Measurements from ENCODE around the gene ASB2.
A peak's percentile ranks its signal among the peaks of the same experiment; 100 is the strongest.

The ASB2 gene

GRCh38 chr14:93999573-93999972 is 23.2 kb upstream of the ASB2 start:
- DNase-seq = no peak

DNA sequence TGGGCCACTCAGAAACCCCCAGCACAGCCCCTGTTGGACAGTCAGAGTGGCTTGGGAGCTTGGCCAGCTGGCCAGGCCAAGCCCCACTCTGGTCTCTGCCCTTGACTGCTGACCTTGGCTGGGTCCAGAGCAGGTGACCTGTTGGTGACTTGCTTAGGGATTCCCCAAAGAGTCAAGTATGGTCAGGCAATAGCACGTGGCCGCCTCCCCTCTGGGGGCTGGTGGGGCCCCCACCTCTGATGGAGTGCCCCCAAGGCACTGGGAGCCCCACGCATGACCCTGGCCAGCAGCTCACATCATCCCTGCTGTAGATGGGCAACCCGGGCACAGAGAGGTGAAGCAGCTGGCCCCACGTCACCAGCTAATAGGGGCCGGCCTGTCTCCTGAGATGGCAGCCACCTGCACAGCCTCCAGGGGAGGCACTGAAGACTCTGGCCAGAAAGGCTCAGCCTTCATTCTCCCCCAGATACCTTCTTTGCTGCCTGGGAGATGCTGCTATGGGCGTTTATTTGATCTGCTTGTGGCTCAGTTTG is 22.6 kb upstream of the ASB2 start:
- DNase-seq = no peak

DNA sequence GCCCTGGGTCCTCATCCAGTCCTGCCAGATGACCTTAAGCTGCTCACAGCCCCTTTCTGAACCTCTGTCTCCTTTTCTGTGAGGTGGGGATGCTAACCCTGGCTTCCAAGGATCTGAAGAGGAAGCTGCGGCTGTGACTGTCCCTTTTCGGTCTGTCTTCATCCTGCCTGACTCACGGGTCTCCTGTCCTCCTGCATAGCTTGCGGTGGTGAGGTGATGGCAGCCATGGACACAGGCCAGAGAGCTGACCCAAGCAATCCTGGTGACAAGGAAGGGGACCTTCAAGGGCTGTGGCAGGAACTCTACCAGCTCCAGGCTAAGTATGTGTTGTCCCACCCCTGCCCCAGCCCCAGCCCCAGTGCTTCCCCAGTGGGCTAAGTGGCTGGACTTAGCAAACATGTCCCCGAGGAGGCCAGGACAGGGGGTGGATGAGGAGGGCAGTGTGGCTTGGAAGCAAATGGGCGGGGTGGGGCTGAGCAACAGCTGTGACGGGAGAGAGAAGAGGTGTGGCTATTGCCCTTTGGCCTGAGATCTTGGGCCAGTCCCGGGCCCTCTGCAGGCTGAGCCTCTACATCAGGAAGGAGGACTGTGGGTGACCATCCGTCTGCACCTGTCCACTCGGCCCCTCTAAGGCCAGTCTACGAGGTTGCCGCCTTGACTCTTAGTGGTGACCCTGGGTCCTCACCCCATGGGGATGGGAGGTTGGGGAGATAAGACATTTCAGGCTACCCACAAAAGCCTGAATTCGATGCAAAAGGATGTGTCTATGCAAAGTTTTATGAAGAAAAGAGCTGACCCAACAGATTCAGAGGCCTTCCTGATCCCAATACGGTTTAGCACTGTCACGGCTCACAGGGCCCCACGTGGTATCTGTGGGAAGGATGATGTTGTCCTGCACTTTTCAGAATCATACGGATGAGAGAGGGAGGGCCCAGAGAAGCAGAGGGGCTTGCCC is 21.8 kb upstream of the ASB2 start:
- no peak for DNase-seq

DNA sequence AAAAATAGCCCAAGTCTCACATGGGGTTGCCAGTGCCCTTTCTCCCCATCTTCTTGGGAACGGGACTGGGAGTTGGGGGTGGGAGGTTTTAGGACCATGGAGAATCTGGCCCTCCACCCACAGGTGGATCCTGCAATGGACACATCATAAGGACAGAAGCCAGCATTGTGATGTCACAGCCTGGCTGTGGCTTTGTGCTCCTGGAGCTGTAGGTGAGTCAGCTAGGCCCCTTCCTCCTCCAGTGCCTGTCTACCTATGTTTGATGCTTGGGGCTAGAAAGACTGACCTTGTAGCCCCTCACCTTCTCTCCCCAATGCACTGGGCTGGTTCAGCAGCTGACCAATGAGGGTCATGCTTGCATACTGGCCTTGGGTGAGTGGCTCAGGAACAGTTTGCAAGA is 20.7 kb upstream of the ASB2 start, which contains the start of gene CCDC197:
TSS of gene CCDC197 (plus strand) at position 220 of the 400 bp plus-strand sequence. CDS start 831 bp downstream, outside the sequence.
- peak; percentile 39 for DNase-seq

DNA sequence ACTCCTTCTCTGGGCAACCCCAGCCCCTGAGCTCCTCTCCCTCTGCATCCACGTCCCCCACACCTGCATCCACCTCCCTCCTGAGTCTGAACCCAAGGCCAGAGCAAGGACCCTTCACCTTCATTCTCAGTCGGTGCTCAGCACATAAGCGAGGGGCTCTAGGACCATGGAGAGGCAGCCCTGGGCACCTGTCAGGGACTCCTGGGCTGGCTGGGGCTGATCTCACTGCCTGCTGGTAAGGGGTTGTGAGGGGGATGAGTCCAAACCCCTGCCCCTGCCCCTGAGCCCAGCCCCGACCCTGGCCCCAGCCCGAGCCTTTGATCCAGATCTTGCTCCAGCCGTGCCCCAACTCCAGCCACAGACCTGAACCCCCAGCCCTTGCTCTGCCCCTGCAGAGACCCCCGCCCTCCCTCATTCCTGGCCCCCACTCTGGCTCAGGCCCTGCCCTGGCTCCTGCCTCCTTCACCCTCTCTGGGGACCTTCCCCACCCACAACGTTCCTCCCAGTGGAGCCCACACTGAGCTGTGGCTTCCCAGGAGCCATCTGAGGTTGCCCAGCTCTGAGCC is 19.8 kb upstream of the ASB2 start:
- DNase-seq = no peak

GRCh38 chr14:93994919-93995682 is 18.7 kb upstream of the ASB2 start:
- DNase-seq = peak; percentile 88

- no peak for DNase-seq
These were observed 17.0 kb upstream of the ASB2 start for GRCh38 chr14:93993382-93993781.

DNA sequence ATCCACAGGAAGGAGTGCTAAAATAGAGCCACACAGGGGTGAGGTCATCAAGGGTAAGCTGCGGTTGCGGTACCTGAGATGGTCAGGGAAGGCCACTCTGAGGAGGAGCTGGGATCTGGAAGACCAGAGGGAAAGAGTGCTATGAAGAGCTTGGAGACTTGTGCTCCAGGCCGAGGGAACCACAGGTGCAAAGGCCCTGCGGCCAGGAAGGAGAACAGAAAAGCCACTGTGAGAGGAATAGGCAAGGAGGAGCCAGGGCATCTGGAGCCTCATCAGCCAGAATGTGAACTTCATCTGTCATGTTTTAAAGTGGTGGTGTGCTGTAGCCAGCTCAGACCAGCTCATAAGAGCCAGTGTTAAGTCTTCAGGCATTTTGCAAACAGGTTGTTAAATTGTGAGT is 15.3 kb upstream of the ASB2 start:
- DNase-seq = no peak

- DNase-seq = peak; percentile 37
These were observed 14.8 kb upstream of the ASB2 start for GRCh38 chr14:93991212-93991611.

- no peak for DNase-seq
These were observed 13.6 kb upstream of the ASB2 start for GRCh38 chr14:93989939-93990338.

DNA sequence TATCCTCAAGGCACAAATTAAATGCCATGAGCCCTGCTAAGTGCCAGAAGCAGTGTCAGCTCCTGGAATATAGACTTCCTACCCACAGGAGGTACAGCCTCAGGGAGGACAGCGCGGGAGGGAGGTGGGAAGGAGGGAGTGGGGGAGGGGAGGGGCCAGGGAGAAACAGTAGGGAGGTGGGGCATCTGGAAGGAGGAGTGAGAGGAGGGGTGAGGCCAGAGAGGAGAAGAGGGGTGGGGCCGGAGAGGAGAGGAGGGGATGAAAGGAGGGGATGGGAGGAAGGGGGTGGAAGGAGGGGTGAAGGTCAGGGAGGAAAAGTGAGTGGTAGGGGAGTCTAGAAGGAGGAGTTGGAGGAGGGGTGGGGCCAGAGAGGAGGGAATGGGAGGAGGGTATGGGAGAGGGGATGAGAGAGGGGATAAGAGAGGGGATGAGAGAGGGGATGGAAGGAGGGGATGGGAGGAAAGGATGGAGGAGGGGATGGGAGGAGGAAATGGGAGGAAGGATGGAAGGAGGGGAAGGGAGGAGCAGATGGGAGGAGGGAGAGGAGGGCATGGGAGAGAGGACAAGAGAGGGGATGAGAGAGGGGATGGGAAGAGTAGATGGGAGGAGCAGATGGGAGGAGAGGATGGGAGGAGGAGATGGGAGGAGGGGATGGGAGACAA is 11.6 kb upstream of the ASB2 start:
- no peak for DNase-seq

DNA sequence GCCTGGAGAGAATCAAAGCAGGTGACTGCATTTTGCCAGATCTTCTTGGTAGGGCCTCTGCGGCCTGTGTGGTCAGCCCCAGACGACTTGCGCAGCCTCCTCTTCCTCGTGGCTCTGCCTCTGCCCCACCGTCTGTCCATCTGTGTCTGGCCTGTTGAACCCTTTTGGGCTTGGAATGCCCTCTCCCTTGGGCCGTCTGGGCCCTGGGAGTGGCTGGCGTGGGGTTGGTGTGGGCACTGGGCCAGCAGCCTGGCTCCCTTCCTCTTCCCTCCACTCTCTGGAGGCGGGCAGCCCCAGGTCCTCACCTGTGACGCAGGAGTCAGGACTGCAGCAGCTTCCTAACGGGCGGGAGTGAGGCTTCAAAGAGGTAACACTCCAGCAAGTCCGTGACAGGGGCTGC is 11.0 kb upstream of the ASB2 start:
- DNase-seq = no peak

- no peak for DNase-seq
These were observed 10.6 kb upstream of the ASB2 start for GRCh38 chr14:93986955-93987354.

DNA sequence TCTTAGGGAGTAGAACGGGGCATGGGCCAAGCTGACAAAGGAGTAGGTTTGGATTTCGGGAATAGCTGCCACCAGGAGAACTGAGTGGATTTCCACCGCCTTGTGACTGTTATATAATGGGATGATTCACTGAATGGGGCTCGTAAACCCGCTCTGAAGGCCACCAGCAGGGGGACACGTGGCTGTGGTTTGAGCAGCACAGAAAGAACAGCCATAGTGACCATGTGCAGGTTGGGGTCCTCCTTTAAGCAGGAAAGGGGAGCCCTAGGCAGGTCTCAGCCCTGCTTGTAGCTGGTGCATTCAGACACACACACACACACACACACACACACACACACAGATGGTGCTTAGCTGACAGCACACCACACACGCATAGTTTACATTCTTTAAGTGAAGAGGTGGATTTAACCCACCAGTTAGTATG is 8.6 kb upstream of the ASB2 start:
- no peak for DNase-seq

- DNase-seq = no peak
These were observed 7.7 kb upstream of the ASB2 start for GRCh38 chr14:93984070-93984469.

DNA sequence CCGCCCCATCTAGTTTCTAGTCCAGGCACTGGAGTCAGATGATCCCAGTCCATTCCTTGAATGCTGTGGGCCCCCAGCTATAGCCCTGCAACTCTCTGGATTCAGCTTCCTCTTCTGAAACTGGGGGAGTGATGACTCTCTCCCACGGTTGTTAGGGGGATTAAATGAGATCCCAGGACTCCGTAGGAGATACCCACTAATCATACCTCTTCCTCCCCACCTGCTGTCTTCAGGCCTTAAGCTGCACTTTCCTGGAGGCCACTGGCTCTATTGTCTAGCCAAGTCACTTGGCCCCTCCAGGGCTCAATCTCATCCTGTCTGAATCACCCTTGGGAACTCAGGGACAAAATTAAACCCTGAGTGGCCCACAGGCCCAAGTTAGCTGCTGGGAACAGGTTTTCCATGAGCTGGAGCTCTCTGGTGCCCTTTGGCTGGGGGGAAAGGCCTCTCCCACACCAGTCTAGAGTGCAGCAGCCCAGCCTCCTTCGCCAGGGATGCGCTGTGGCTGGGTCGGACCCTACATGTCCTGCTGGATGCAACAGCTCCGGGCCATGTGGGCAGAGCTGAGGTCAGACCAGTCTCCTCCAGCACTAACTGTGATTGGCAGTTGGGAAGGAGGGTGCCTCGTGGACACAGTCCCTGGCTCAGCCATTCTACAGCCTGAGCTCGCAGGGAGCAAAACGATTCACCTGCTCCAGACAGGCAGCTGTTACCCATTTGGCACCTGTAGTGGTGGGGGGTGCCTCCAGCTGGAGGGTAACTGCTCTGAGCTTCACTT is 6.0 kb upstream of the ASB2 start:
- DNase-seq = no peak

DNA sequence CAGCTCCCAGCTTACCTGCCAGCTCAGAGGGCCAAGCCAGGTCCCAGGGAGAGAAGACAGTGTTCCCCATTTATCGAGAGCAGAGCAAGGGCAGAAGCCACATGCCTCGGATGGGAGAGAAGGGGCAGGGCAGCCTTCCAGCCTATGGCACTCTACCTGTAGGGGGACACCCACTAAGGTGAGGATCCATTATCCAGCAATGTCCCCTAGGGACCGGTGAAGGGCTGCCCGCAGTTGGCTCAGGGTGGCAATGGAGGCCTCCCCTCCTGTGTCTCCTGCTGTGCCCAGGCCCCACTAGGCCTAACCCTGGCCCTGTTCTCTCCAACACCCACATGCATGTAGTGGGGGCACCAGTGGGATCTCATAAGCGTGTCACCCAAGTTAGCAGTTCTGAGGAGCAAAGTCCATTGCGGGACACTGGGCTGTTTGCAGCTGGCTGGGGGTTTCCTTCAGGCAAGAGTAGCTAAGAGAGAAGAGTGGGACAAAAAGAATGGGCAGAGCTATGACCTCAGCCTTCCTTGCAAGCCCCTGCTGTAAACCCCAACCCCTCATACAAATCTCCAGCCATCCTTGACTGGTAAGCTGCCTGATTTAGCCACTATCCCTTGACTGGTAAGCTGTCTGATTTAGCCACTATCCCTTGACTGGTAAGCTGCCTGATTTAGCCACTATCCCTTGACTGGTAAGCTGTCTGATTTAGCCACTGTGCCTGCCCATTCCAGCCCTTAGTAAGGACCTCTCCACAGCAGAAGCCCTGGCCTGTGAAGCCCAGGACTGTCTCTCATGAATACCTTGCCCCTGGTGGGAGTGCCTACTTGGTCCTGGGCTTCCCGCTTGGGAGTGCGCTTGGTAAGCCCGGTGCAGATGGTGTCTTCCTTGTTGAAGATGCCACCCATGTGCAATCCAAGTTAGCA is 5.2 kb upstream of the ASB2 start:
- DNase-seq = no peak

- DNase-seq = no peak
These were observed 4.3 kb upstream of the ASB2 start for GRCh38 chr14:93980456-93981201.

GRCh38 chr14:93978735-93979134 is 2.4 kb upstream of the ASB2 start:
- DNase-seq = no peak

All from stimulated activated CD4-positive, alpha-beta T cell treated with anti-CD3 and anti-CD28 coated beads, Interleukin-1b, Interleukin-23, amount 100 ng/mL, for 48 hours (primary cell).